ENCODE data around the gene DAW1.

DNA sequence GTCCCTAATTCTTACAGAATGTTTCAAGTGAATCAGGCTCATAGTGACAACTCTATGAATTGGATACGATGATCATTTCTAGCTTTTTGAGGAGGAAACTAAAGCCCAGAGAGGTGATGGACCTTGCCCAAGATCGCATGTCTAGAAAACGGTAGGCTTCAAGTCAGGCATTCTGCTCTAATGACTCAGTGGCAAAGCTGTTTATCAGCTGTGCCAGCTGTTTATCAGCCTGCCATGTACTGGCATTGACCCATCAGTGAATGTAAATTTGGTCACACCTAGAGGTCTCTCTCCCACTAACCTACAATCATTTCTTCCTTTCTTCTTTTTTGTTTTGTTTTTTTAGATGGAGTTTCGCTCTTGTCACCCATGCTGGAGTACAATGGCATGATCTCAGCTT, 6.1 kb upstream of the DAW1 start:
- TF ChIP-seq, protein P1, sequence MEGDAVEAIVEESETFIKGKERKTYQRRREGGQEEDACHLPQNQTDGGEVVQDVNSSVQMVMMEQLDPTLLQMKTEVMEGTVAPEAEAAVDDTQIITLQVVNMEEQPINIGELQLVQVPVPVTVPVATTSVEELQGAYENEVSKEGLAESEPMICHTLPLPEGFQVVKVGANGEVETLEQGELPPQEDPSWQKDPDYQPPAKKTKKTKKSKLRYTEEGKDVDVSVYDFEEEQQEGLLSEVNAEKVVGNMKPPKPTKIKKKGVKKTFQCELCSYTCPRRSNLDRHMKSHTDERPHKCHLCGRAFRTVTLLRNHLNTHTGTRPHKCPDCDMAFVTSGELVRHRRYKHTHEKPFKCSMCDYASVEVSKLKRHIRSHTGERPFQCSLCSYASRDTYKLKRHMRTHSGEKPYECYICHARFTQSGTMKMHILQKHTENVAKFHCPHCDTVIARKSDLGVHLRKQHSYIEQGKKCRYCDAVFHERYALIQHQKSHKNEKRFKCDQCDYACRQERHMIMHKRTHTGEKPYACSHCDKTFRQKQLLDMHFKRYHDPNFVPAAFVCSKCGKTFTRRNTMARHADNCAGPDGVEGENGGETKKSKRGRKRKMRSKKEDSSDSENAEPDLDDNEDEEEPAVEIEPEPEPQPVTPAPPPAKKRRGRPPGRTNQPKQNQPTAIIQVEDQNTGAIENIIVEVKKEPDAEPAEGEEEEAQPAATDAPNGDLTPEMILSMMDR (IDR thresholded peaks at IDR 0.05): no peak
- TF ChIP-seq SIN3A (IDR thresholded peaks at IDR 0.05; ENCODE audit: borderline replicate concordance, insufficient read depth, low read depth, low read length) (no peak), REST (IDR thresholded peaks at IDR 0.05; ENCODE audit: insufficient read depth in 1 of 2, low read depth in 2 of 2, low read length in 1 of 2) (no peak), POLR2AphosphoS5 (IDR thresholded peaks at IDR 0.05; ENCODE audit: low read depth, low read length) (no peak)

Measured in Panc1 (cell line).